ENCODE measurements around the gene RFPL2.
"Not testable (repeated sequence)": the region's sequence is repeated elsewhere in the genome, so short reads cannot be mapped to it uniquely, and the experiment has no call there.

RFPL2 gene

DNA sequence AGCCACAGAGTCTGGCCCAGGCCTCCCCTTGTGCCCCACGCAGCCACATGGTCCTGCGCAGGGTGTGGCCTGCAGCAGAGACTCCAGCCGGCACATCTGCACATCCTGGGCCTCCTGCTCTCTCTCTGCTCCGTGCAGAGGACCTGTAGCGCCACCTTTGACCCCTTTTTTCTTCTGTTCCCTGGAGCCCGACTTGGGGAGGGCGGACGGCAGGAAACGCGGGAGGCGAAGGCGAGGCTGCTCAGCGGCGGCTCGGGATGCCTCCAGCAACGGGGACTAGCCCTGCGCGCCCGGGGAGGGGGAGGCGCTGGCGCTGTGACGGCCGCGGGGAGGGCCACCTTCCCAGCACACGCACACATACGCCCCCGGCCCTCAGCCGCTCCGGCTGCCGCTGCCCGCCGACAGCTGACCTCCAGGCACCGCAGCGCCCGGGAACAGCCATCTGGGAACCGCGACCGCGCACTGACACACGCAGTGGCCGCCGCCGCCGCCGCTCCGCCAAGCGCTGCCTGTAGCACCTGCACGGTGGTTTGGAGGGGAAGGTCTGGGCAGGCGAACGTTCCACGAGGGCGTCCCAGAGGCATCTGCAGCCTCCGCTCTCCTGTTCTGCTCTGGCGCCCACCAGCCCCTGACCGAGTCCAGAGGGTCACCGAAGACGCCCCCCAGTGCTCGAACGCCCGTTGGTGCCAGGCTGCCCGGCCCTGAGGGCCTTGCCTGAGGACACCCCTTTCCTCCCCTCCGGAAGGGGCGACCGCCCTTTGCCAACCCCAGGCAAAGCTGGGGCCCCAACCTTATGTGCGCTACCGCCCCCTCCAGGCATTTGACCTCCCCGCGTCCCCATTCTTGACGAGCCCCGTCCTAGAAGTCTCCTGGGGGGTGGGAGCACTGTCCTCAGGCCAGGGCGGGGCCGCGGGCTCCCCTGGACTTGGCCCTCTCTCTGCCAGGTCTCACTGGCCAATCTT, 28.9 kb downstream of the RFPL2 start:
- DNase-seq (ENCODE audit: extremely low read depth in 1 of 2, low read depth in 1 of 2): no peak

DNA sequence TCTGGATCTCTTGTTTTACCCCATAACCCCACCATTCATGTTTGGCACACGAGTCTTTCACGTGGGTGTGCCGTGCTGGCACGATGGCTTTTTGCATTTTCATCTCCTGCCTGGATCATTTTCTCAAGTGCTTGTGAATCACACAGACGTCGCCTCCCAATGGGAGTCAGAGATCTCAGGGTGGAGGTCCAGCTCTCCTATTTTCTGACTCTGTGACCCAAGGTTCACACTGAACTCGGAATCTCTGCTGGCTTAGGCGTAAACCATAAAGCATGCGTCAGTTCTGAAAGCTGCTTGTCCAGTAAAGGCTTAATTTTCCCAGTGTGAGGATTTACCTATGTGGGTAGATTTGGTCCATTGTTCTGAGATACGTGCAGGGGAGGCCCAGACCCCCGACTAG, 29.8 kb downstream of the RFPL2 start:
- DNase-seq (ENCODE audit: extremely low read depth in 1 of 2, low read depth in 1 of 2): no peak

DNA sequence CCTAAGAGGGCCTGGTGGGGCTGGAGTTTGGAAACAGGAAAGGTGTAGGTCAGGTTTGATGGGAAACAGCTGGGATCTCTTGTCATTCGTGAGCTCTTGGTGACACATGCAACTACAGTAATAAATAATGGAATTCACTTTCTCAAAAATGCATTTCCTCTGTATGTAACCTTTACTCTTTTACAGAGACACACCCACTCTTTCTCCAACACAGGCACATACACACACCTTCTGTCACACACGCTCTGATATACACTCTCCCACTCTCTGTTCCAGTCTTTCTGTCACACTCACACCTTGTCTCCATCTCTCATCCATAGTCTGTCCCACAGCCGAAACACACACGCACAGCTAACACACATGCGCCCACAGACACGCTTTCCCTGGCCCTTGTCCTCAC, 39.2 kb downstream of the RFPL2 start:
- no peak for DNase-seq (ENCODE audit: extremely low read depth in 1 of 2, low read depth in 1 of 2)

DNA sequence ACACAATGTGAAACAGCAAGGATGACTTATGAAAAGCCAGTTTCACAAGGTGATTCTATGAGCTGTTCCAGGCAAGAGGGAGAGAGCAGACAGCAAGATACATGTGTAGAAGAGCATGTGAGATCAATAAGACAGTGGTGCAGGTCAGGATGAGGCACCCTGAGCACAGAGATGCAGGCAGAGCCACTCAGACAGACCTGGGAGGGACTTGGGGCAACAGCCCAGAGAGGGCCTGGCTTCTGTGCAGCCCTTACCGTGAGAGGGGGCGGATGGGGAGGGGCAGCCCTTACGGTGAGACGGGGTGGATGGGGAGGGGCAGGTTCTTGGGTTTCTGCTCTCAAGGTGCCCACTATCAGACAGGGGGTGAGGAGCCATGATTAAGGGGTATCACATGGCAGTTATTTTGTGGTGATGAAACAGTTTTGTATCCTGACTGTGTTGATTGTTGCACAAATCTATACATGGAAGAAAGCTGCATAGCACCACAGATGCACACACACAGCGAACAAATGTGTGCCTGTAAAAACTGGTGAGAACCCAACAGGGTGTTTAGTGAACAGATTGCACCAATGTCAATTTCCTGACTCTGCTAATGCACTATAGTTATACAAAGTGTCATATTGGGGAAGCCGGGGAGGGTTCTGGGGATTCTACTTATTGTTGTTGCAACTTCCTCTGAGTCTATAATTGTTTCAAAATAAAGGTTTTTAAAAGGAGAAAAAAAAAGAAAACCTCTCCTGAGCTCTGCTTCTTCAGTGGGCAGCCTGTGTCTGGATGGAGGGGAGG, 40.6 kb downstream of the RFPL2 start:
- no peak for DNase-seq (ENCODE audit: extremely low read depth in 1 of 2, low read depth in 1 of 2)

DNA sequence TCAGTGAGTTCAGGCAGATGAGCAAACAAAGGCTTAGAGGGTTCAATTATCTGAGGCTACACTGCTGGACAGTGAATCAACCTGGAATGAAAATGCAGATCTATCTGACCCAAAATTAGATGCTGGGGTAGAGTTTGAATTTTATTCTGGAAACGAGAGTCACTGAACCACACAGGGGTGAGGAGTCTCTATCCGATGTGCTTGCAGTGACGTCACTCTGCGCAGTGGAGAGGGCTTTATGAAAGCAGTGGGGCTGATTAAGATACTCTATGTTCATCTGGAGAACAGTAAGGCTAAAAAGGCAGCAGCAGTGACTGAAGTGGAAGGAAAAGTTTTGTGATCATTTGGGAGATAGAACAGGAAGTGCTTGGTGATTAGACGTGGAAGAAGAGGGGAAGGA, 44.5 kb downstream of the RFPL2 start:
- not testable (repeated sequence) for DNase-seq (ENCODE audit: extremely low read depth in 1 of 2, low read depth in 1 of 2)

DNA sequence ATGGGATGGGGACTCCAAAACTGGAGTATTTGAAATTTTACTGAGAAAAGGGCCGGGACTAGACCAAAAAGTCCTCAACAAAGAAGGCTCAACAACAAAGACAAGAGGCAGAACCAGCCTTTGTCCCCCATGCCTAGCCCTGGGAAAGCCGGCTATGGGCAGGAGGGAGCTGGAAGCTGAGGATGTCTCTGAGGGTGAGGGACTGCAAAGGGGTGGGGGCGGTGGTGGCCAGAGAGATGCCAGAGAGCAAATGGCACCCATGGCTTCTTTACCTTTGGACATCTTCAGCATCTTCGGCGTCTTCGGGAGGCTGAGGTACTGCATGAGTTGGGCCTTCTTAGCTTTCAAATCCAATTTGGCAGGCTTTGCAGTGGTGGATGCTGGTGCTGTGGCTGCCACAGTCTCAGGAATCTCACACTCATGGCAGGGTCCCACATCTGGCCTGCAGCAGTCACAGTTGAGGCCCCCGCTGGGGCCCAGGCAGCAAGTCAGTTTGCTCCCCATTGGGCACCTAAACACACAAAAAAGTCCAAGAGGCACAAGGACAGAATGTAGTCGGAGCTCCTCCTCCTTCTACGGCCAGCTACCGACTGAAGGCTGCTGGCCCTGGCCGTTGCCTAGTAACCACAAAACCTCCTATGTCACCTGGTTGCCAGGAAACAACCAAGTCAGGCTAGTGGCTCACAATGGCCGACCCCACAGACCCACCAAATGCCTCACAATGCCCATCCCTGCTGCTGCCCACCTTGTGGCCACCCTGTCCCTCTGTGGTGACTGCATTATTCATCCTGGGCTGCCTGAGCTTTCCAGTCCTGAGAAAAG, 46.0 kb downstream of the RFPL2 start, which contains the start of gene C22orf42:
Gene C22orf42, minus strand, starts transcription at position 592 of the 822 bp plus-strand sequence. Its CDS starts 88 bp downstream, at position 504.
- no peak for DNase-seq (ENCODE audit: extremely low read depth in 1 of 2, low read depth in 1 of 2)

DNA sequence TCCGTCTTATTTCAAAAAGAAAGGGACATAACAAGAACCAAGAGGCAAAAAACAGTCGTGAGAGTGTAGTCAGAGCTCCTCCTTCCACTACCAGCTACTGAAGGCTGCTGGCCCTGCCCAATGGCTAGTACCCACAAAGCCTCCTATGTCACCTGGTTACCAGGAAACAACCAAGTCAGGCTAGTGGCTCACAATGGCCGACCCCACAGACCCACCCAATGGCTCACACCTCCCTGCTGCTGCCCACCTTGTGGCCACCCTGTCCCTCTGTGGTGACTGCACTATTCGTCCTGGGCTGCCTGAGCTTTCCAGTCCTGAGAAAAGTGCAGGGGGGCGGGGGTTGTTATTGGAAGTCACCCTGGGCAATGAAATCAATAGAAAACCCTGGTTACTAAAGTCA, 47.2 kb downstream of the RFPL2 start:
- not testable (repeated sequence) for DNase-seq (ENCODE audit: extremely low read depth in 1 of 2, low read depth in 1 of 2)

DNA sequence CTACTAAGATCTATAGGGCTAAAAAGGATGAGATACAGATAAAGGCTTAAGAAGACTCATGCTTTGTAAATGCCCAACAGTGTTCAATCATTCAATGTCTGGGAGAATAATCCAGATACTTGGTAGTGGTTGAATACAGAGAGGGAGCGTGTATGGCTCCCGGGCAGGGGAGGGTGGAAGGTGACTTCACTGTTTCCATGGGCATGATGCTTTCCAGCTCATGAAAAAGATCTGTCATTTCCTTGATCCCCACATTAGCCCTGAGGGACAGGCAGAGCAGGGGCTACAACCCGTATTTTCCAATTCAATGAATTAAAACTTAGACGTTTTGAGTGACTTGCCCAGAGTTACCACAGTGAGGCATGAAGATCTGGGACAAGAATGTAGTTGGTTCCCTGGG, 50.1 kb downstream of the RFPL2 start:
- not testable (repeated sequence) for DNase-seq (ENCODE audit: extremely low read depth in 1 of 2, low read depth in 1 of 2)

DNA sequence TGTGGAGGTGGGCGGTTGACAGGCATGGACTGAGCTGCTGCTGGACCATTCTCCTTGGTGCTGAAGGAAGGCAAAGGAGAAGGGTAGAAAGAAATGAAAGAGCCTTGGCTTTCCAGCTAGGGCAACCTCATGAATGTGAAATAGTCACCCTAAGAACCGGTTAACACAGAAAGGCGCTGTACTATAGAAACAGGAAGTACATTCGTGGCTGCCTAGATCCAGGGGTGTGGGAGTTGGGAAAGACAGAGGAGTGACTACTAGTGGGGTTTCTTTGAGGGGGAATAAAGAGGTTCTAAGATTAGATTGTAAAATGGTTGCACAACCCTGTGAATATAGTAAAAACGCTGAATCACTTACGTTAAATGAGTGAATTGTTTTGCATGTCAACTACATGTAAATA, 53.2 kb downstream of the RFPL2 start:
- DNase-seq (ENCODE audit: extremely low read depth in 1 of 2, low read depth in 1 of 2): not testable (repeated sequence)

DNA sequence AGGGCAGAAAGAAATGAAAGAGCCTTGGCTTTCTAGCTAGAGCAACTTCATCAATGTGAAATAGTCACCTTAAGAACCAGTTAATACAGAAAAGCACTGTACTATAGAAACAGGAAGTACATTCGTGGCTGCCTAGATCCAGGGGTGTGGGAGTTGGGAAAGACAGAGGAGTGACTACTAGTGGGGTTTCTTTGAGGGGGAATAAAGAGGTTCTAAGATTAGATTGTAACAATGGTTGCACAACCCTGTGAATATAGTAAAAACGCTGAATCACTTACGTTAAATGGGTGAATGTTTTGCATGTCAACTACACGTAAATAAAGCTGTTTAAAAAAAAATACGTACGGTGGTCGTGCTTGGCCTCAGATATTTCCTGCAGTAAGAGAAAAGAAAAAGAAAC, 54.2 kb downstream of the RFPL2 start:
- DNase-seq (ENCODE audit: extremely low read depth in 1 of 2, low read depth in 1 of 2): not testable (repeated sequence)

DNA sequence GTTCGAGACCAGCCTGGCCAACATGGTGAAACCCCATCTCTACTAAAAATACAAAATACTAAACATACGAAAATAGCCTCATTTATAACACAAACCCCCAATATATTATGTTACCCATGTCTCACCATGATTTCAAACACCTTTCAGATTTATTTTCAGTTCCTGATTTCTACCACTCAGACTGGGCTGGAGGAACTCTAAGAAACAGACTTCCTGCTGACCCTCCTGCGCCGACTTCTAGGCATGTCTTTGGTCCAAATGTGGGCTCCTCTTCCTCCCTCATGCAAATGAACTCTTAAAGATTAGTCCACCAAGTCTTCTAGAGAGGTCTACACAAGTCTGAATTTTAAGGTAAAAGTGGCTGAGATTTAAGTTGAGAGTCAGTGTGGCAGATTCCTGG, 56.5 kb downstream of the RFPL2 start:
- not testable (repeated sequence) for DNase-seq (ENCODE audit: extremely low read depth in 1 of 2, low read depth in 1 of 2)

DNA sequence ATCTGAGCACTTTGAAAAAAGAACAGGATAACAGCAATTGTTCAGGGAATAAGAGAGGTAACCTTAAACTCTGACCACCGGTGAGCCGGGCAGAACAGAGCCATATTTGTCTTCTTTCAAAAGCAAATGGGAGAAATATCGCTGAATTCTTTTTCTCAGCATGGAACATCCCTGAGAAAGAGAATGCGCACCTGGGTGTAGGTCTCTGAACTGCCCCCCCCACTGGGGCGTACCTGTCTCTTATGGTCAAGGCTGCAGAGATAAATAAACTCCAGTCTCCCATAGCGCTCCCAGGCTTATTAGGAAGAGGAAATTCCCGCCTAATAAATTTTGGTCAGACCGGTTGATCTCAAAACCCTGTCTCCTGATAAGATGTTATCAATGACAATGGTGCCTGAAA, 57.7 kb downstream of the RFPL2 start:
- not testable (repeated sequence) for DNase-seq (ENCODE audit: extremely low read depth in 1 of 2, low read depth in 1 of 2)

DNA sequence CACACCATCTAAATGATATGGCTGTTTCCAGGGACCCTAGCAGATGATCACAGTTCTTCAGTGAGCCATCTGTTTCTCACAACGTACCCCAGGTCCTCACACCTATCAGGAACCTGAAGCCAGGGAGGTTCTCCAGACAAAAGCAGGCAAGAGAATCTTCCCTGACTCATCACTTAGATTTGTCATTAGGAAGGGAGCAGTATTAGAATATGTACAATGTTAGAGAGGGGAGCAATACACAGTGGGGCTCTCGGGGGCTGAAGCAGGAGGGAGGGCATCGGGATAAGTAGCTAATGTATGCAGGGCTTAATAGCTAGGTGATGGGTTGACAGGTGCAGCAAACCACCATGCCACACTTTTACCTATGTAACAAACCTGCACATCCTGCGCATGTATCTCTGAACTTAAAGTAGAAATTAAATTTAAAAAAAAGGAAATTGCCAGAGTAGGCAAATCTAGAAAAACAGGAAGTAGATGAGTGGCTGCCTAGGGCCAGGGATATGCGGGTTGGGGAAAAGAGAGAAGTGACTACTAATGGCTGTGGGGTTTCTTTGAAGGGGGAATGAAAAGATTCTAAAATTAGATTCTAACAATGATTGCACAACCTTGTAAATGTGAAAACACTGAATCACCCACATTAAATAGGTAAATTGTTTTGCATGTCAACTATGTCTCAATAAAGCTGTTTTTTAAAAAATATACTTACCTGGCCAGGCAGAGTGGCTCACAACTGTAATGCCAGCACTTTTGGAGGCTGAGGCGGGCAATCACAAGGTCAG, 60.2 kb downstream of the RFPL2 start:
- no peak for DNase-seq (ENCODE audit: extremely low read depth in 1 of 2, low read depth in 1 of 2)

DNA sequence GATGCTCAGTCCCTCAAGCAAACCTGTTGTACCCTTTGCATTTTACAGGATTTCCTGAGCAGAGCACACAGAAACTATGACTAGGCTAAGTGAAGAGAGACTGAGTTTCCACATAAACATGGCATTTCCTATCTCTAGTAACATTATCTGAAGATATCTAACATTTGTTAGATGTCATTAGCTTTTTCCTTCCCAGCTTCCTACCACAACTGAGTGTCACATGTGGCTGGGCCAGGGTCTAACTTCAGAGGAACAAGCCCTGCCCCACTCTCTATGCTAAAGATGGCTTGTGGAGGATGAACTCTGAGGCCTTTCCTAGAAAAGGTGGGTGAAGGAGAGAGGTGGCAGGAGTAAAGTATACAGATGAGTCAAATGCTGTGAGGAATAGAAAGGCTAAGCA, 62.3 kb downstream of the RFPL2 start:
- DNase-seq (ENCODE audit: extremely low read depth in 1 of 2, low read depth in 1 of 2): no peak

DNA sequence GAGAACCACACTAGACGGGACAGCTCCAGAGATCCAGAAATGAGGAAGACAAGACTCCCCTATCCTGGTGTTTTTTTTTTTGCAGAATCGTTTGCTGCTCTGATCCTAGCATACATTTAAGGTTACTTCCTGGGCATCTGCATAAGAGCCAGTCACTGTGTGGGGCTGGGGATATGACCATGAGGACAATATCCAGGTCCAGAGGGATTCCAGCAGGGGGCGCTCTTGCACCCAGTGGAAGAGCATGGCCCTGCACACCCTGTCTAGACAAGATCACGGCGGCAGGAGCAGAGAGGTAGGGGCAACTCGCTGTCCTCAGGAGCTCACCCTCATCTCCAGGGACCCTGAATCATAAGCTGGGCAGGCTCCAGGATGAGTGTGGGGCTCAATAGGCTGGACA, 64.2 kb downstream of the RFPL2 start:
- not testable (repeated sequence) for DNase-seq (ENCODE audit: extremely low read depth in 1 of 2, low read depth in 1 of 2)

All from activated CD8-positive, alpha-beta memory T cell treated with anti-CD3 and anti-CD28 coated beads for 1 hour (primary cell).